MCF 10A (cell line): ENCODE measurements around the gene PTPRM. TPM values are rescaled to one million over a fixed set of nuclear protein-coding genes. Genes with fewer than 3 reads are reported as not detected.

ENCODE experiments used
- BruUV-seq: library from RNA; stranded (reverse); fragments of 400-500 nt; replicated peaks from 2 replicates; lab custom pipeline; 2021; lab: Mats Ljungman, UMichigan
- CTCF ChIA-PET: fragments of 300-600 bp; sonication (Branson Sonifier 250); formaldehyde crosslinking; extraction: SDS; loops from one replicate; lab custom pipeline; 2021; ENCODE audit warnings: antibody characterized with exemption, inconsistent platforms; lab: Yijun Ruan, JAX
- POLR2A ChIA-PET: fragments of 300-600, 350-650 bp; sonication (Branson Sonifier 250); formaldehyde crosslinking; extraction: SDS; loops from one replicate; lab custom pipeline; 2020; ENCODE audit warnings: antibody characterized with exemption, inconsistent platforms; lab: Yijun Ruan, JAX
- DNase-seq: peaks from one replicate; pipeline ENCODE4 v3.0.0-alpha.2; 2018; ENCODE audit not compliant: unreplicated experiment
- H3K27ac Mint-ChIP-seq: one replicate; pipeline ENCODE4 v1.8.0; 2022; ENCODE audit warnings: mild to moderate bottlenecking, low read depth, mixed read lengths; ENCODE audit not compliant: unreplicated experiment
- H3K27me3 Mint-ChIP-seq: one replicate; pipeline ENCODE4 v1.8.0; 2022; ENCODE audit warnings: mixed read lengths; ENCODE audit not compliant: insufficient read depth, unreplicated experiment
- H3K36me3 Mint-ChIP-seq: one replicate; pipeline ENCODE4 v1.8.0; 2022; ENCODE audit warnings: mild to moderate bottlenecking, moderate library complexity, mixed read lengths; ENCODE audit not compliant: insufficient read depth, unreplicated experiment
- H3K4me1 Mint-ChIP-seq: one replicate; pipeline ENCODE4 v1.8.0; 2022; ENCODE audit warnings: mixed read lengths; ENCODE audit not compliant: insufficient read depth, unreplicated experiment
- H3K4me3 Mint-ChIP-seq: one replicate; pipeline ENCODE4 v1.8.0; 2022; ENCODE audit warnings: mild to moderate bottlenecking, moderate library complexity, mixed read lengths; ENCODE audit not compliant: unreplicated experiment
- H3K9me3 Mint-ChIP-seq: one replicate; pipeline ENCODE4 v1.8.0; 2022; ENCODE audit warnings: mixed read lengths; ENCODE audit not compliant: unreplicated experiment
- intact Hi-C: fragments of 100-400 bp; cut with micrococcal nuclease; formaldehyde crosslinking; loops from 2 replicates; pipeline ENCODE4 v1.14.1; 2022
- total RNA-seq: library from RNA; stranded (reverse); gene quantifications from 2 replicates; pipeline ENCODE4 v1.2.3, GENCODE V29; 2022
- TF ChIP-seq, protein P1 (sequence below): fragments of 200-600 bp; IDR thresholded peaks from one replicate; pipeline ENCODE4 v1.8.0; 2022; ENCODE audit warnings: antibody characterized with exemption, mild to moderate bottlenecking; ENCODE audit not compliant: unreplicated experiment

PTPRM gene
- total RNA-seq, 1 experiment from 2014 or later, result 82.8 TPM

- H3K27ac Mint-ChIP-seq, result no peak overlapping the region
- peaks cover 38% of the 10 kb centered on the region for H3K4me1 Mint-ChIP-seq
Observed at GRCh38 chr18:7608174-7608550, 41.0 kb downstream of the PTPRM start.

DNA sequence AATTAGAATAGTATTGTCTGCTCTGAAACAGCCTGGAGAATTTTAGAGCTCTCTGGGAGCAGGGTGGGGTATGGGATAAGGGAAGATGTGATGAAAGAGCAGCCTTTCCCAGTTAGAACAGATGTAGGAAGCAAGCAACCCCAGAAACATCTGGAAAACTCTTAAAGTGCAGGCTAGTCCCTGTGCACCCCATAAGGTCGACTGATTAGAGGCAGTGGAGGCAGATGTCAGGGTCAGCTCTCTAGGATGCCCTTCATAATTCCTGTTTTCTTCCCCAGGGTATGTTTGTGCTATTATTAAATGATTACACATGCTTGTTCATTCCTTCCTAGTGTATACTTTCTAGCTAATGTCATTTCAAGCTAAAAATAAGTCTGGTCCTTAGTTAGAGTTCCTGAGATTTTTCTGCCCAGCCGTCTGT, 41.7 kb downstream of the PTPRM start:
- POLR2A ChIA-PET, result interaction anchor here (0.8 to 1.5 kb wide), 2 partner anchors 9 to 10 kb away, joined by 4 to 5 read pairs; no protein-coding TSS in a partner anchor
- CTCF ChIA-PET, result interaction anchor here (0.7 kb wide), 2 partner anchors 9 to 11 kb away, joined by 3 read pairs; no protein-coding TSS in a partner anchor
- Mint-ChIP-seq H3K27me3 (no peaks in the 10 kb centered on the region), H3K9me3 (no peaks in the 10 kb centered on the region), H3K4me3 (no peak overlapping the region), H3K27ac (no peak overlapping the region), H3K36me3 (no peaks in the 10 kb centered on the region), H3K4me1 (peaks cover 32% of the 10 kb centered on the region)
- intact Hi-C loops, result no loop called here
- no peak for DNase-seq
- TF ChIP-seq, protein P1, sequence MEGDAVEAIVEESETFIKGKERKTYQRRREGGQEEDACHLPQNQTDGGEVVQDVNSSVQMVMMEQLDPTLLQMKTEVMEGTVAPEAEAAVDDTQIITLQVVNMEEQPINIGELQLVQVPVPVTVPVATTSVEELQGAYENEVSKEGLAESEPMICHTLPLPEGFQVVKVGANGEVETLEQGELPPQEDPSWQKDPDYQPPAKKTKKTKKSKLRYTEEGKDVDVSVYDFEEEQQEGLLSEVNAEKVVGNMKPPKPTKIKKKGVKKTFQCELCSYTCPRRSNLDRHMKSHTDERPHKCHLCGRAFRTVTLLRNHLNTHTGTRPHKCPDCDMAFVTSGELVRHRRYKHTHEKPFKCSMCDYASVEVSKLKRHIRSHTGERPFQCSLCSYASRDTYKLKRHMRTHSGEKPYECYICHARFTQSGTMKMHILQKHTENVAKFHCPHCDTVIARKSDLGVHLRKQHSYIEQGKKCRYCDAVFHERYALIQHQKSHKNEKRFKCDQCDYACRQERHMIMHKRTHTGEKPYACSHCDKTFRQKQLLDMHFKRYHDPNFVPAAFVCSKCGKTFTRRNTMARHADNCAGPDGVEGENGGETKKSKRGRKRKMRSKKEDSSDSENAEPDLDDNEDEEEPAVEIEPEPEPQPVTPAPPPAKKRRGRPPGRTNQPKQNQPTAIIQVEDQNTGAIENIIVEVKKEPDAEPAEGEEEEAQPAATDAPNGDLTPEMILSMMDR, result no peak
- BruUV-seq, result no TSS peak

More at GRCh38 chr18:7608174-7608550, 41.0 kb downstream of the PTPRM start:
- no peak overlapping the region for H3K4me3 Mint-ChIP-seq
- ChIA-PET CTCF (interaction anchor here (0.6 to 0.7 kb wide), 2 partner anchors 8 to 10 kb away, joined by 3 read pairs; no protein-coding TSS in a partner anchor), POLR2A (interaction anchor here (0.8 to 1.5 kb wide), 2 partner anchors 9 kb away, joined by 4 to 5 read pairs; no protein-coding TSS in a partner anchor)
- H3K36me3 Mint-ChIP-seq, result no peaks in the 10 kb centered on the region
- no TSS peak for BruUV-seq
- intact Hi-C loops, result no loop called here
- H3K9me3 Mint-ChIP-seq, result no peaks in the 10 kb centered on the region
- TF ChIP-seq, protein P1, result no peak
- no peaks in the 10 kb centered on the region for H3K27me3 Mint-ChIP-seq
- DNase-seq, result no peak

DNA sequence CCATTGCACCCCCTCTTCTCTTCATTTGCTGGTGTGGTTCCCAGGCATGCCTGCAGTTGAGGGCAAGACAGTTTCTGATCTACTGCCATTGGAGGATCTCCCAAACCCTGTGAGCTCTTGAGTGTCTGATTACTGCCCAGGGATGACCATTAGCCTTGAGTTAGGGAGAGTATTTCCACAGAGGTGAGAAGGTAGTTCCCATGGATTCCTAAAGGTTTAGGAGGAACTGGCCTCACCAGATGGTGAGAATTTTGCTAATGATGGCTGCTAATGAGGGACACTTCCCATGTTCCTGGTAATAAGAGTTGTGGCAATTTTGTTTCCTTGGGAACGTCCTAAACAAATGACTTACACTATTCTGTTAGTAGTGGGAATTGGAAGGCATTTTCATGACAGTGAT, 42.5 kb downstream of the PTPRM start:
- H3K9me3 Mint-ChIP-seq, result no peaks in the 10 kb centered on the region
- CTCF ChIA-PET, result no interaction called here
- BruUV-seq, result no TSS peak
- DNase-seq, result no peak
- no peaks in the 10 kb centered on the region for H3K36me3 Mint-ChIP-seq
- no peak overlapping the region for H3K27ac Mint-ChIP-seq
- POLR2A ChIA-PET, result interaction anchor here (1.5 kb wide), 1 partner anchor 8 kb away, joined by 5 read pairs; no protein-coding TSS in a partner anchor
- H3K4me1 Mint-ChIP-seq, result peaks cover 31% of the 10 kb centered on the region
- H3K4me3 Mint-ChIP-seq, result no peak overlapping the region
- TF ChIP-seq, protein P1, result no peak
- H3K27me3 Mint-ChIP-seq, result no peaks in the 10 kb centered on the region
- intact Hi-C loops, result no loop called here

DNA sequence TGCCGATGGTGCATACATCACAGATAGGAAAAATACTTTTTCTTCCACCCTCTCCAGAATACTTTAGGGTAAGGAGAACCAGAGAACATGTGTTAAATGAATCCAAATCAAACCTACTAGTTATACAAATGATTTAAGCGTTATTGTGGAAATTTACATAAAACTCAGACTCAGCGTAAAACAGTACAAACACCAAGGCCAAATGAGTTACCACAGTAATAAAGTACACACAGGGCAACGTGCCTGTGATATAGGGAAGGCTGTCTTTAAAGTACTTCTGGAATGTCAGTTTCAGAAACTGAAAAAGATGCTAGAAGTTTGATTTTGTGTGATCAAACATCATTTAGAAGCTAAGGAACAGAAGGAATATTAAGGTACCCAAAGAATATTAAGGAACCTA, 46.9 kb downstream of the PTPRM start:
- H3K9me3 Mint-ChIP-seq, result no peaks in the 10 kb centered on the region
- TF ChIP-seq, protein P1, result no peak
- no peak overlapping the region for H3K4me3 Mint-ChIP-seq
- H3K36me3 Mint-ChIP-seq, result no peaks in the 10 kb centered on the region
- no peak overlapping the region for H3K27ac Mint-ChIP-seq
- no peaks in the 10 kb centered on the region for H3K27me3 Mint-ChIP-seq
- CTCF ChIA-PET, result interaction anchor here (0.8 kb wide), 1 partner anchor 259 kb away, joined by 3 read pairs; no protein-coding TSS in a partner anchor
- peaks cover 36% of the 10 kb centered on the region for H3K4me1 Mint-ChIP-seq
- POLR2A ChIA-PET, result no interaction called here
- intact Hi-C loops, result no loop called here
- DNase-seq, result no peak
- BruUV-seq, result no TSS peak
